NB4 (cell line): ENCODE measurements around the gene ZBTB40.

Experiments used
- MYC ChIP-seq: IDR thresholded peaks from 2 replicates; pipeline ENCODE4 v1.6.1; 2011; ENCODE audit warnings: low read depth, low read length
- POLR2A ChIP-seq: IDR thresholded peaks from 2 replicates; pipeline ENCODE4 v1.6.1; 2011; ENCODE audit warnings: mild to moderate bottlenecking; ENCODE audit not compliant: insufficient read length; ENCODE audit errors: extremely low read depth
- TF ChIP-seq, protein P1 (sequence below): IDR thresholded peaks from one replicate; pipeline ENCODE4 v1.5.1; 2012; ENCODE audit warnings: low read depth, low read length

DNA sequence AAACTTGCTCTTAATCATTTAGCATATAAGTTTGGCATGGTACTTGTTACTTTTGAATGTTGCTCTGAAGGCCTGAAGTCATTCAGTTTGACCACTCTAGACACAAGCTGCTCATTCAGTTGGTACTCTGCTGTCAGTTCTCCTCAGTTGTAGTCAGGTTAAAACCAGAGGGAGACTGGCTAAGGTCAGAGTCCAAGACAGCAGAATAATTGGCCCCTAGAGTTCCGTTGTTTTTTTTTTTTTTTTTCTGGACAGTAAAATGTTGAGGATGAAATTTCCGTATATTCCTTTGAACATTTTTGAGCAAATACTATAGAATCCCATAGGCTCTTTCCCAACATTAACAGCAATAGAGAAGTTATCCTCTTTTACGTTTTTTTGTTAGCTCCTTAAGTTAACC, 9.4 kb downstream of the ZBTB40 start:
- TF ChIP-seq, protein P1, sequence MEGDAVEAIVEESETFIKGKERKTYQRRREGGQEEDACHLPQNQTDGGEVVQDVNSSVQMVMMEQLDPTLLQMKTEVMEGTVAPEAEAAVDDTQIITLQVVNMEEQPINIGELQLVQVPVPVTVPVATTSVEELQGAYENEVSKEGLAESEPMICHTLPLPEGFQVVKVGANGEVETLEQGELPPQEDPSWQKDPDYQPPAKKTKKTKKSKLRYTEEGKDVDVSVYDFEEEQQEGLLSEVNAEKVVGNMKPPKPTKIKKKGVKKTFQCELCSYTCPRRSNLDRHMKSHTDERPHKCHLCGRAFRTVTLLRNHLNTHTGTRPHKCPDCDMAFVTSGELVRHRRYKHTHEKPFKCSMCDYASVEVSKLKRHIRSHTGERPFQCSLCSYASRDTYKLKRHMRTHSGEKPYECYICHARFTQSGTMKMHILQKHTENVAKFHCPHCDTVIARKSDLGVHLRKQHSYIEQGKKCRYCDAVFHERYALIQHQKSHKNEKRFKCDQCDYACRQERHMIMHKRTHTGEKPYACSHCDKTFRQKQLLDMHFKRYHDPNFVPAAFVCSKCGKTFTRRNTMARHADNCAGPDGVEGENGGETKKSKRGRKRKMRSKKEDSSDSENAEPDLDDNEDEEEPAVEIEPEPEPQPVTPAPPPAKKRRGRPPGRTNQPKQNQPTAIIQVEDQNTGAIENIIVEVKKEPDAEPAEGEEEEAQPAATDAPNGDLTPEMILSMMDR: no peak
- no peak for TF ChIP-seq POLR2A
- TF ChIP-seq MYC: no peak
